Ovary (tissue), 3 donors: ENCODE data around the gene MCM3AP.

Experiments used
- EP300 ChIP-seq: sonication (generic); formaldehyde crosslinking; IDR thresholded peaks from one replicate; pipeline ENCODE4 v1.6.1; 2017; ENCODE audit warnings: antibody characterized with exemption
- POLR2A ChIP-seq: fragments of 450-650 bp; IDR thresholded peaks from one replicate; pipeline ENCODE4 v1.6.1; 2017; ENCODE audit warnings: antibody characterized with exemption, mild to moderate bottlenecking, moderate library complexity
- TF ChIP-seq, protein P1 (sequence below), 3 donors: fragments of 450-650 bp in 2 of 3; fragments of 200-600 bp in 1 of 3; IDR thresholded peaks; one replicate each; pipeline versions ENCODE4 v1.5.1 to v1.8.0; 2016 to 2022; ENCODE audit warnings: antibody characterized with exemption in 3 of 3, mild to moderate bottlenecking in 1 of 3
- donor health status: DM: no; HTN: no; CAD: no.

GRCh38 chr21:46325073-46325912, 39.9 kb upstream of the MCM3AP start:
- TF ChIP-seq, protein P1, sequence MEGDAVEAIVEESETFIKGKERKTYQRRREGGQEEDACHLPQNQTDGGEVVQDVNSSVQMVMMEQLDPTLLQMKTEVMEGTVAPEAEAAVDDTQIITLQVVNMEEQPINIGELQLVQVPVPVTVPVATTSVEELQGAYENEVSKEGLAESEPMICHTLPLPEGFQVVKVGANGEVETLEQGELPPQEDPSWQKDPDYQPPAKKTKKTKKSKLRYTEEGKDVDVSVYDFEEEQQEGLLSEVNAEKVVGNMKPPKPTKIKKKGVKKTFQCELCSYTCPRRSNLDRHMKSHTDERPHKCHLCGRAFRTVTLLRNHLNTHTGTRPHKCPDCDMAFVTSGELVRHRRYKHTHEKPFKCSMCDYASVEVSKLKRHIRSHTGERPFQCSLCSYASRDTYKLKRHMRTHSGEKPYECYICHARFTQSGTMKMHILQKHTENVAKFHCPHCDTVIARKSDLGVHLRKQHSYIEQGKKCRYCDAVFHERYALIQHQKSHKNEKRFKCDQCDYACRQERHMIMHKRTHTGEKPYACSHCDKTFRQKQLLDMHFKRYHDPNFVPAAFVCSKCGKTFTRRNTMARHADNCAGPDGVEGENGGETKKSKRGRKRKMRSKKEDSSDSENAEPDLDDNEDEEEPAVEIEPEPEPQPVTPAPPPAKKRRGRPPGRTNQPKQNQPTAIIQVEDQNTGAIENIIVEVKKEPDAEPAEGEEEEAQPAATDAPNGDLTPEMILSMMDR (IDR thresholded peaks at IDR 0.05): no peak
- TF ChIP-seq POLR2A (no peak), EP300 (no peak)
